Activated CD8-positive, alpha-beta T cell treated with anti-CD3 and anti-CD28 coated beads, Interleukin-2, amount 10 ng/mL, durations not matched to agents 7 days and 5 days (primary cell): ENCODE measurements around the gene IL7R. TPM values are rescaled to one million over a fixed set of nuclear protein-coding genes. Genes with fewer than 3 reads are reported as not detected.
A peak's percentile ranks its signal among the peaks of the same experiment; 100 is the strongest.
"Not testable (repeated sequence)": the region's sequence is repeated elsewhere in the genome, so short reads cannot be mapped to it uniquely, and the experiment has no call there.

ENCODE experiments used
- ATAC-seq: fragments of 150-1000 bp; cut with Tn5 transposase; one replicate; pipeline ENCODE4 v1.10.0; 2021; ENCODE audit warnings: moderate library complexity
- CTCF ChIA-PET: fragments of 350-600 bp; sonication (Branson Sonifier 250); formaldehyde crosslinking; loops from one replicate; lab custom pipeline; 2021; ENCODE audit warnings: antibody characterized with exemption; lab: Charles Lee
- POLR2A ChIA-PET: fragments of 350-600 bp; sonication (Branson Sonifier 250); formaldehyde crosslinking; loops from one replicate; lab custom pipeline; 2021; ENCODE audit warnings: antibody characterized with exemption; lab: Charles Lee
- DNase-seq: peaks from one replicate; pipeline ENCODE4 v3.0.0-alpha.2; 2020
- H3K27ac Mint-ChIP-seq: one replicate; pipeline ENCODE4 v1.8.0; 2021; ENCODE audit warnings: mild to moderate bottlenecking, mixed read lengths
- H3K27me3 Mint-ChIP-seq: one replicate; pipeline ENCODE4 v1.8.0; 2021; ENCODE audit warnings: low read depth, mixed read lengths
- H3K36me3 Mint-ChIP-seq: one replicate; pipeline ENCODE4 v1.8.0; 2021; ENCODE audit warnings: low read depth, mixed read lengths
- H3K4me1 Mint-ChIP-seq: one replicate; pipeline ENCODE4 v1.8.0; 2021; ENCODE audit warnings: low read depth, mixed read lengths
- H3K4me3 Mint-ChIP-seq: one replicate; pipeline ENCODE4 v1.8.0; 2021; ENCODE audit warnings: mild to moderate bottlenecking, mixed read lengths
- H3K9me3 Mint-ChIP-seq: one replicate; pipeline ENCODE4 v1.8.0; 2022; ENCODE audit warnings: mixed read lengths; ENCODE audit not compliant: insufficient read depth
- total RNA-seq, 2 experiments: library from RNA; stranded (reverse); gene quantifications; one replicate each; pipeline ENCODE4 v1.2.3, GENCODE V29; 2021

IL7R gene
- total RNA-seq, 2 experiments from 2014 or later = 45.4 to 48.4 TPM

DNA sequence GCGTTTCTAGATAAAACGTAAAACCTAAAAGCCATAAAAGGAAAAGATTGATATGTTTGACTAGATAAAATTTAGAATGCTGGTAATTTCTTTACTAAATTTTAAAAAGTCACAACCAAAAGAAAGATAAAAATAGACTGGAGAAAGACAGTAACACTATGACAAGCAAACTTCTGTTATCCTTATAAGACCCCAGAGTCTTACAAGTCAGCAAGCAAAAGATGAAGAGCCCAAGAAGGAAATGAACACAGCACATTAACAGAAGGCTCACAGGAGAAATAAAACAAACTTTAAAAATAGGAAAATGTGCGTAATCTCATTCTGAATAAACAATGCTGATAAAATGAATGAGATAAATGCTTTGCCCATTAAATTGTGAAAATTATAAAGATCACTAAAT lies 29.7 kb downstream of the IL7R start:
- ChIA-PET CTCF (interaction anchor here (1.0 kb wide), 1 partner anchor 12 kb away, joined by 3 read pairs; no protein-coding TSS in a partner anchor), POLR2A (no interaction called here)
- H3K4me3 Mint-ChIP-seq = no peak overlapping the region
- ATAC-seq (no peak), DNase-seq (no peak)
- peaks cover 21% of the 10 kb centered on the region for H3K4me1 Mint-ChIP-seq
- no peaks in the 10 kb centered on the region for H3K27me3 Mint-ChIP-seq
- H3K36me3 Mint-ChIP-seq = peaks cover 8% of the 10 kb centered on the region
- no peaks in the 10 kb centered on the region for H3K9me3 Mint-ChIP-seq
- no peak overlapping the region for H3K27ac Mint-ChIP-seq

DNA sequence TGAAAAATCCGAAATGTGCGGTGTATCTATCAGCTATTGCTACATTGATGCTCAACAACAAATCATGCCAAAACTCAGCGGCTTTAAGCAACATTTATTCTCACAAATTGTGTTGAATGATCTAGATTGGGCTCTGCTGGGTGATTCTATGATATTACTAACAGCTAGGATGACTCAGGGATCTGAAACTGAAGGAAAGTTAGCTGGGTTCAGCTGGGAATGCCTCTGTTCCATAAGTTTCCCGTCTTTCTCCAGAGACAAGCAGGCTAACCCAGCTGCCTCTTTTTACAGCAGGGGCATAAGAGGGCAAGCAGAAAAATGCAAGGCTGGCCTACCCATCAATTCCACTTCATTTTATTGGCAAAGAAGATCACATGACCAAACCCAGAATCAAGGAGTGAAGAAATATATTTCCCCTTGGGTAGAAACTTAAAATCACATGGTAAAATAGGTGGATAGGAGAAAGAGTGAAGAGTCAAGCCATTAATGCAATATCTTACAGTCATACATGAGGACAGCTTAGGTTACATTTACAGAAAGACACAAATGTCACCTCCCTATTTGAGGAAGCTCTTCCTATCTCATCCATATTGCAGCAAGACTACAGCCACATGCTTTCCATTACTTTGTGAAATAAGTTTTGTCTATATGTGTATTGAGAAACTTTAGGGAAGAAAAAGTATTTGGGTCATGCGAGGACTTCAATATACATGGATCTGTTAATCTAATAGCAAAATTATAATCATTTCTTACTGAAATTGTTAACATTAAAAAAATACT lies 30.8 kb downstream of the IL7R start:
- H3K27me3 Mint-ChIP-seq = no peaks in the 10 kb centered on the region
- CTCF ChIA-PET = interaction anchor here (1.0 kb wide), 1 partner anchor 10 kb away, joined by 3 read pairs; no protein-coding TSS in a partner anchor
- H3K4me1 Mint-ChIP-seq = peaks cover 18% of the 10 kb centered on the region
- H3K36me3 Mint-ChIP-seq = peaks cover 7% of the 10 kb centered on the region
- ATAC-seq = no peak
- H3K4me3 Mint-ChIP-seq = no peak overlapping the region
- no peak overlapping the region for H3K27ac Mint-ChIP-seq
- POLR2A ChIA-PET = no interaction called here
- no peaks in the 10 kb centered on the region for H3K9me3 Mint-ChIP-seq
- no peak for DNase-seq

DNA sequence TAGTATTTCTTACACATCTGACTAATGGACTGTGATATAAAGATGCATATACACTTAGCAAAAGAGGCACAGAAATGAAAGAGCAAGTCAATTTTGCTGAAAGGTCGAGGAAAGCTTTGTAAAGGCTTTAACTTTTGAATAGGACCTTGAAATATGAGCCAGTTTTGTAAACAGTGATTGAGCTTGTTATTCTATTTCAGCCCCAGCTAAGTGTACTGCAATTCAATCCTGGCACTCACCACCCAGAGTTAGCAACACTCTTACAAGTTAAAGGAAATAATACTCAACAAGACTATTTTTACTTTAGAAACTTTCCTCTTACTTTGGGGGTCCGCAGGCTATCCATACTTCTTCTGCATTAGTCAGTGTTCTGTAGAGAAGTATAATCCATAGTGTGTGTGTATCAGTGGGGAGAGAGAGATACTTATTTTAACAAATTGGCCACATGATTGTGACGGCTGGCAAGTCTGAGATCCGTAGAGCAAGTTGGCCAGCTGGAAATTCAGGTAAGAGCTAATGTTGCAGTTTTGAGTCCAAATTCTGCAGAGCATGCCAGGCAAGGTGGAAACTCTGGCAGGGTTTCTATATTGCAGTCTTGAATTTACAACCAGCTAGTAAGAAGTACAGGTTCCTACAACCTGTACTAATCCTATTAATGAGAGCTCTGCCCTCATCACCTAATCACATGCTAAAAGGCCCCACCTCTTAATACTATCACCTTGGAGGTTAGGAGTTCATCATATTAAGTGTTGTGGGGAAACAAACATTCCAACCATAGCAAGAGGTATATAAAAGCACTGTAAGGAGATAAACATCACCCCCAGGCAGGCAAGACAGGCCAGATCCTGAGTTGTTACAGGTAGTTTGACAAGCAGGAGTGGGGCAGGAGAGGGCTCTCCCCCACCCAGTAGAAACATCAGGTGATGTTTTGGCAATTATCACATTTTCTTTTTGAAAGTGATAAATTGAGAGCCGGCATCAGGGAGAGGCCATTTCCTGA lies 33.6 kb downstream of the IL7R start:
- no peak for ATAC-seq
- POLR2A ChIA-PET = no interaction called here
- no peak overlapping the region for H3K27ac Mint-ChIP-seq

DNA sequence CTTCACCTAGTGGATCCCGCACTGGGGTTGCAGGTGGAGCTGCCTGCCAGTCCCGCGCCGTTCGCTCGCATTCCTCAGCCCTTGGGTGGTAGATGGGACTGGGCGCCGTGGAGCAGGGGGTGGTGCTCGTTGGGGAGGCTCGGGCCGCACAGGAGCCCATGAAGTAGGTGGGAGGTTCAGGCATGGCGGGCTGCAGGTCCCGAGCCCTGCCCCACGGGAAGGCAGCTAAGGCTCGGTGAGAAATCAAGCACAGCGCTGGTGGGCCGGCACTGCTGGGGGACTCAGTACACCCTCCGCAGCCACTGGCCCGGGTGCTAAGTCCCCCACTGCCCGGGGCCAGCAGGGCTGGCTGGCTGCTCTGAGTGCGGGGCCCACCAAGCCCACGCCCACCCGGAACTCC lies 36.1 kb downstream of the IL7R start:
- ATAC-seq, H3K9me3 Mint-ChIP-seq, H3K4me3 Mint-ChIP-seq, H3K27me3 Mint-ChIP-seq, POLR2A ChIA-PET, H3K4me1 Mint-ChIP-seq, H3K27ac Mint-ChIP-seq, DNase-seq, H3K36me3 Mint-ChIP-seq: not testable (repeated sequence)
- CTCF ChIA-PET = interaction anchor here (2.9 kb wide), 1 partner anchor 12 kb away, joined by 8 read pairs; no protein-coding TSS in a partner anchor

More for the DNA sequence above, 33.6 kb downstream of the IL7R start:
- CTCF ChIA-PET = interaction anchor here (0.7 to 1.2 kb wide), 5 partner anchors 9 to 238 kb away, joined by 3 to 4 read pairs (median 3); no protein-coding TSS in a partner anchor
- Mint-ChIP-seq H3K27me3 (no peaks in the 10 kb centered on the region), H3K4me1 (no peaks in the 10 kb centered on the region), H3K36me3 (peaks cover 1% of the 10 kb centered on the region), H3K9me3 (no peaks in the 10 kb centered on the region), H3K4me3 (no peak overlapping the region)
- no peak for DNase-seq

DNA sequence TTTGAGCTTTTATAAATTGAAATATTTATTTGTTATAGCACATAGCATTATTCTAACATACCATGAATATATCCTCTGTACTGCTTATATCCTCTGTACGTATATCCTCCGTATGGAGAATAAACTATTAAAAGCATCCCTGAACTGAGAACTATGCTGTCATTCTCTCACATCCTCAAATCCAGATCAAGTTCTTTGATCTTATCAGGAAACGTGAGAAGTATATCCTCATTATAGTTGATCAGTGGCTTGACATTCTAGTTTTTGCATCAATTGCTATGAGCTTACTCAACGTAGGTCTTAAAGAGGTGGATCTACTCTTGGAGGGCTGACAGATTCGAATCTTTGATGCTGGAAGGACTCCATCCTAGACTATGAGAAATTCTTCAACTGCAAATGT lies 37.4 kb downstream of the IL7R start:
- Mint-ChIP-seq H3K4me3 (no peak overlapping the region), H3K27me3 (no peaks in the 10 kb centered on the region), H3K9me3 (no peaks in the 10 kb centered on the region), H3K4me1 (peaks cover 3% of the 10 kb centered on the region), H3K36me3 (peaks cover 1% of the 10 kb centered on the region), H3K27ac (no peak overlapping the region)
- no peak for DNase-seq
- ChIA-PET CTCF (interaction anchor here (0.7 to 2.9 kb wide), 2 partner anchors 13 to 120 kb away, joined by 3 to 8 read pairs; no protein-coding TSS in a partner anchor), POLR2A (no interaction called here)
- ATAC-seq = no peak

DNA sequence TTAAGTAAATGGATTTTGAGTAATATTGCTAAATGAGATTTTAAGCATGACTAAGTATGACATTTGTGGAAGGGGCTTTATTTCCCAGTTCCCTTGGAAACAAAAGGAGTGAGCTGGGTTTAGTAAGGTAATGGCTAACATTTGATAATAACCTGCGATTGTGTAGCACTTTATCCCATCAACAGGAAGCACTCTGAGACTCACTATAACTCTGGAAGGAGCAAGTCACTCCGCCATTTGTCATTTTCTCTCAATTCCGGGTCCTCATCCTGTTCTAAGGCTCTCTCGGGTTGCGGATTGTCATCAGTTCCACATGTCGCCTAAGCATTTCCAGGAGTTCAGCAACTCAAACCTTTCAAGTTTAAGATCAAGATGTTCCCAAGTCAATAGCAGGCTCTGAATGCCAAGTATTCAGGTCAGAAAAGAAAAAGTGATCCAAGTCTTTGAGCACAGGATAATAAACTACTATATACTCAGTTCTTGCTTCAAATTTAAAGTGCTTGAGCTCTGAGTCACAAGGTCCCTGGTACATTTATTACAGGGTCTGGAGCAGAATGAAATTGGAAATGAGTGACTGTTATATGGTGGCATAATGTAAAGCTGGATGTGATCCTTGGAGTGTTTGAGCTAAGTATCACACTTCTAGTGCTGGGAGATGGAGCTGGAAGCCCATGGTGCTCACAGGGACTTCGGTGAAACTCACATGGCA lies 42.4 kb downstream of the IL7R start:
- Mint-ChIP-seq H3K27me3 (no peaks in the 10 kb centered on the region), H3K4me3 (no peak overlapping the region), H3K27ac (no peak overlapping the region), H3K9me3 (peaks cover 7% of the 10 kb centered on the region), H3K36me3 (peaks cover 7% of the 10 kb centered on the region), H3K4me1 (peaks cover 52% of the 10 kb centered on the region)
- CTCF ChIA-PET = interaction anchor here (0.8 to 3.8 kb wide), 10 partner anchors 9 to 282 kb away, joined by 3 to 19 read pairs (median 4); partner anchors contain the start of gene SPEF2
- POLR2A ChIA-PET = interaction anchor here (1.0 kb wide), 1 partner anchor 29 kb away, joined by 3 read pairs; no protein-coding TSS in a partner anchor
- ATAC-seq = no peak
- no peak for DNase-seq

DNA sequence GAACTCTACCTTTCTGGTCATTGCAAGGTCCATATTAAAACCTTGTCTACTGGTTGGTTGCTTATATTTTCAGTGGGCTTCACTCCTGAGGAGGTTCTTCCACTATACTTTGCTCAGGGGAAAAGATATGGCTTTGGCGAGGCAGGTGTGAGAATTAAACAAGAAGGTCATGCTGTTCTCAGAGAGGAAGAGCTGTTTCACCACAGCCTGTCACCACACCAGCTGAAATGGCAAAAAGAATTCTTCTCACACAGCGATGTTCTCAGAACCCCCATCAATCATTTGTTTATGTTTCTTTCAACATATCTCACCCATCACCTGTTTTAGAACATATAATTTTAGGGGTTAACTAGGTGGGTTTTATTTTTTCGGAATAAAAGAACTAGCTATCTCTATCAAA lies 43.1 kb downstream of the IL7R start:
- H3K36me3 Mint-ChIP-seq = peaks cover 13% of the 10 kb centered on the region
- H3K27ac Mint-ChIP-seq = peak overlapping the region; percentile 40
- ChIA-PET CTCF (interaction anchor here (0.6 to 3.8 kb wide), 9 partner anchors 18 to 283 kb away, joined by 3 to 19 read pairs (median 4); partner anchors contain the start of gene SPEF2), POLR2A (no interaction called here)
- H3K4me1 Mint-ChIP-seq = peaks cover 59% of the 10 kb centered on the region
- no peaks in the 10 kb centered on the region for H3K27me3 Mint-ChIP-seq
- peak; percentile 58 for DNase-seq
- H3K9me3 Mint-ChIP-seq = peaks cover 13% of the 10 kb centered on the region
- no peak overlapping the region for H3K4me3 Mint-ChIP-seq
- ATAC-seq = peak; percentile 31

DNA sequence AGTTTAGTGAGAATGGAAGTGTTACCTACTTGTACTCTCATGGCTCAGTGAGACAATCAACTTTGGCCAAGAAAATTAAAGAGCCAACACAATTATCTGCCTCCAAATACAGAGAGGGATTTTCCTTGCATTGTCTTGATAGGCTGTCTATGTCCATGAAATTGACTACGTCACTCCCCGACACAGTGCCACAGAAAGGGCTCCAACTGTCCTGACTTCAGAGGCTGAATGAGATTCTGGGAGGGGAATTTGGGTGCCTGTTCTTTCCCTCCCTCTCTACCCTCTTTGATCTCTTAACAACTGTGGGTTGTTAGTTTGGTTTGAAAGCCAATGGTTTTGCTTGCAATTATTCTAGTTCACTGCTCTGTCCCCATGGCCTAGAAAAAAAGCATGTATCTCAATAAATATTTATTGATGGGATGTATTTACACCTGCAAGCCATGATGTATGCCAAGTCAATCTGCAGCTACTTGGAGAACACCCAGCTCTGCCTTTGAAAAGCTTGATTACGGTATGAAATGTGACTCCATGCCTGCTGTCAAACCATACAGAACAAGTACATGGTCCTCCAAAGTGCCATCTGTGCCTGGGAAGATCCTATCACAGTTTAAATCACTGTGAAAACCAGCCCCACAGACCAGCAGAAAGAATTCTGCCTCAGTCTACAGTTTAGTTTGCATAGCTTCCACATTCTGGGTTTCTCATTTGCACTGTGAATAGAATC lies 44.4 kb downstream of the IL7R start:
- ChIA-PET CTCF (interaction anchor here (0.7 to 3.8 kb wide), 9 partner anchors 23 to 283 kb away, joined by 3 to 16 read pairs (median 6); partner anchors contain the start of gene SPEF2), POLR2A (interaction anchor here (0.7 to 1.2 kb wide), 3 partner anchors 21 to 106 kb away, joined by 3 to 4 read pairs (median 3); no protein-coding TSS in a partner anchor)
- Mint-ChIP-seq H3K27me3 (no peaks in the 10 kb centered on the region), H3K4me3 (no peak overlapping the region), H3K36me3 (peaks cover 16% of the 10 kb centered on the region), H3K27ac (no peak overlapping the region), H3K4me1 (peaks cover 68% of the 10 kb centered on the region), H3K9me3 (peaks cover 14% of the 10 kb centered on the region)
- ATAC-seq (no peak), DNase-seq (no peak)

DNA sequence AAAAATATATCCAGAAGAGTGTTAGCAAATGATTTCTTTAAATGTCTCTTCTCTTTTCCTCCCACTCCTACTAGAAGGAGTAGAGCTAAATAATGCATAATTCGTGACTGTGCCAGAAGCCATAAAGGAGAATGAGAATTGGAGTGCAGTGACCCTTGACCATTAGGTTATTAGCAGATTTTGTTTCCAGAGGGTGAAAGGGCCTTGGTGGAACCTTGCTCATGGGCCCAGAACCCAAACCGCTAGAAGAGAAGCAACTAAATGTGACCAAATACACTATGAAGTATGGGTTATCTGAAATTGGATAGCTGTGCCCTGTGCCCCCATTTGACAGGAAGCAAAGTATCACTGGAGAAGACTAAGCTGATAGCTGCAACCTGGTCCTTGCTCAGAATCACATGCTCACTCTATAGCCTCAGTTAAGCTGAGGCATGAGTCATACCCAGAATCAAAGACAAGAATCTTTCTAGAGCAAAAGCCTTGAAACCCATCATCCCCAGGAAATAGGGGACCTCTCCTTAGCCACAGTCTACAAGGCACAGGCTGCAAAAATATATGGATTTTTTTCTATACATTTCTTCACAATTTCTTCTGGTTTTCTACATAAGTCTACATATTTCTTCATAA lies 45.5 kb downstream of the IL7R start:
- POLR2A ChIA-PET = interaction anchor here (0.6 to 1.5 kb wide), 5 partner anchors 22 to 96 kb away, joined by 3 to 8 read pairs (median 4); partner anchors contain the start of gene IL7R
- ATAC-seq = peak; percentile 93
- no peaks in the 10 kb centered on the region for H3K27me3 Mint-ChIP-seq
- H3K9me3 Mint-ChIP-seq = peaks cover 17% of the 10 kb centered on the region
- CTCF ChIA-PET = interaction anchor here (0.7 to 2.5 kb wide), 10 partner anchors 23 to 284 kb away, joined by 3 to 12 read pairs (median 4); partner anchors contain the start of gene SPEF2
- peaks cover 18% of the 10 kb centered on the region for H3K36me3 Mint-ChIP-seq
- H3K27ac Mint-ChIP-seq = peak overlapping the region; percentile 65
- peak; percentile 65 for DNase-seq
- H3K4me3 Mint-ChIP-seq = no peak overlapping the region
- peaks cover 68% of the 10 kb centered on the region for H3K4me1 Mint-ChIP-seq
